Measurements from ENCODE around the gene LHPP.
"Not testable (repeated sequence)": the region's sequence is repeated elsewhere in the genome, so short reads cannot be mapped to it uniquely, and the experiment has no call there.

LHPP gene

GRCh38 chr10:124610186-124610585 lies 148.6 kb downstream of the LHPP start:
- not testable (repeated sequence) for H3K4me3 ChIP-seq (ENCODE audit: insufficient read depth in 1 of 2, low read depth in 1 of 2, low read length in 2 of 2); H4K8ac ChIP-seq (ENCODE audit: low read length); H3K27me3 ChIP-seq (ENCODE audit: control insufficient read depth in 1 of 2, insufficient read depth in 1 of 2, low read length in 2 of 2); H2BK5ac ChIP-seq (ENCODE audit: low read depth, low read length, poor library complexity, severe bottlenecking); H4K91ac ChIP-seq (ENCODE audit: low read length); H3K18ac ChIP-seq (ENCODE audit: low read depth in 1 of 2, low read length in 2 of 2); H3K9ac ChIP-seq (ENCODE audit: low read length); H3K23ac ChIP-seq (ENCODE audit: low read length in 2 of 2); H2BK120ac ChIP-seq (ENCODE audit: low read depth, low read length); H3K79me1 ChIP-seq (replicated peaks; ENCODE audit: low read length, poor library complexity, severe bottlenecking); H3K4me2 ChIP-seq (ENCODE audit: low read length, poor library complexity, severe bottlenecking); H3K36me3 ChIP-seq (ENCODE audit: control insufficient read depth in 1 of 2, insufficient read depth in 2 of 2, low read depth in 1 of 2, low read length in 2 of 2); H2BK15ac ChIP-seq (ENCODE audit: low read depth, poor library complexity, severe bottlenecking); DNase-seq; H3K14ac ChIP-seq (ENCODE audit: low read length in 2 of 2); H3K4ac ChIP-seq (ENCODE audit: low read depth in 1 of 2, low read length in 2 of 2); H2AFZ ChIP-seq (ENCODE audit: low read depth, low read length); H2BK12ac ChIP-seq (ENCODE audit: low read length in 2 of 2); H3K4me1 ChIP-seq (ENCODE audit: control insufficient read depth, insufficient read depth, low read depth, low read length); H3K27ac ChIP-seq (ENCODE audit: low read length, poor library complexity, severe bottlenecking); H3K9me3 ChIP-seq (ENCODE audit: control insufficient read depth, low read length); H2AK5ac ChIP-seq (ENCODE audit: low read length, severe bottlenecking)
- 92% methylated on average over 14 of the region's 19 CpGs for WGBS

DNA sequence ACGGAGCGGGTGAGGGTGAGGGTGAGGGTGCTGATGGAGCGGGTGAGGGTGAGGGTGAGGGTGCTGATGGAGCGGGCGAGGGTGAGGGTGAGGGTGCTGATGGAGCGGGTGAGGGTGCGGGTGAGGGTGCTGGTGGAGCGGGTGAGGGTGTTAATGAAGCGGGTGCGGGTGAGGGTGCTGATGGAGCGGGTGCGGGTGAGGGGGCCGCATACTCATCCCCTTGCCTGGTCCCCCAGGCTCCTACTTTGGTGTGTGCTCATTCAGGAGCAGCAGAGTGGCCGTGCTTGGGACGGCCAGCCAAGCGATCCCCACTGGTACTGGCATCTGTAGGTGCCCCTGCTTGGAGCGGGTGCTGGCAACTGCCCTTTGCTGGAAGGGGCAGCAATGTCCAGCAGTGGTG lies 149.2 kb downstream of the LHPP start:
- not testable (repeated sequence) for H2AFZ ChIP-seq (ENCODE audit: low read depth, low read length); H3K14ac ChIP-seq (ENCODE audit: low read length in 2 of 2); H4K8ac ChIP-seq (ENCODE audit: low read length); H2BK15ac ChIP-seq (ENCODE audit: low read depth, poor library complexity, severe bottlenecking); H3K27me3 ChIP-seq (ENCODE audit: control insufficient read depth in 1 of 2, insufficient read depth in 1 of 2, low read length in 2 of 2); H3K27ac ChIP-seq (ENCODE audit: low read length, poor library complexity, severe bottlenecking); H2BK12ac ChIP-seq (ENCODE audit: low read length in 2 of 2); DNase-seq; H4K91ac ChIP-seq (ENCODE audit: low read length); H3K4me1 ChIP-seq (ENCODE audit: control insufficient read depth, insufficient read depth, low read depth, low read length); H2BK120ac ChIP-seq (ENCODE audit: low read depth, low read length); H2BK5ac ChIP-seq (ENCODE audit: low read depth, low read length, poor library complexity, severe bottlenecking); H3K9ac ChIP-seq (ENCODE audit: low read length); H2AK5ac ChIP-seq (ENCODE audit: low read length, severe bottlenecking); H3K18ac ChIP-seq (ENCODE audit: low read depth in 1 of 2, low read length in 2 of 2); H3K4ac ChIP-seq (ENCODE audit: low read depth in 1 of 2, low read length in 2 of 2); H3K36me3 ChIP-seq (ENCODE audit: control insufficient read depth in 1 of 2, insufficient read depth in 2 of 2, low read depth in 1 of 2, low read length in 2 of 2); H3K4me3 ChIP-seq (ENCODE audit: insufficient read depth in 1 of 2, low read depth in 1 of 2, low read length in 2 of 2); H3K79me1 ChIP-seq (replicated peaks; ENCODE audit: low read length, poor library complexity, severe bottlenecking); H3K9me3 ChIP-seq (ENCODE audit: control insufficient read depth, low read length); H3K4me2 ChIP-seq (ENCODE audit: low read length, poor library complexity, severe bottlenecking); H3K23ac ChIP-seq (ENCODE audit: low read length in 2 of 2)
- 86% methylated on average over 8 of the region's 17 CpGs for WGBS

- H2BK12ac ChIP-seq (ENCODE audit: low read length in 2 of 2) = no peak overlapping the region
- H2BK5ac ChIP-seq (ENCODE audit: low read depth, low read length, poor library complexity, severe bottlenecking) = no peak overlapping the region
- no peak overlapping the region for H2AK5ac ChIP-seq (ENCODE audit: low read length, severe bottlenecking)
- H3K4me2 ChIP-seq (ENCODE audit: low read length, poor library complexity, severe bottlenecking) = no peak overlapping the region
- H3K23ac ChIP-seq (ENCODE audit: low read length in 2 of 2) = no peak overlapping the region
- H3K4me3 ChIP-seq (ENCODE audit: insufficient read depth in 1 of 2, low read depth in 1 of 2, low read length in 2 of 2) = no peak overlapping the region
- H3K4ac ChIP-seq (ENCODE audit: low read depth in 1 of 2, low read length in 2 of 2) = no peak overlapping the region
- no peak overlapping the region for H3K9ac ChIP-seq (ENCODE audit: low read length)
- H3K9me3 ChIP-seq (ENCODE audit: control insufficient read depth, low read length) = no peaks in the 10 kb centered on the region
- H3K14ac ChIP-seq (ENCODE audit: low read length in 2 of 2) = no peak overlapping the region
- H2BK120ac ChIP-seq (ENCODE audit: low read depth, low read length) = no peak overlapping the region
- H2AFZ ChIP-seq (ENCODE audit: low read depth, low read length) = no peak overlapping the region
- DNase-seq = no peak
- no peak overlapping the region for H4K91ac ChIP-seq (ENCODE audit: low read length)
- WGBS = 87% methylated on average over 11 of the region's 11 CpGs
- peaks cover 9% of the 10 kb centered on the region for H3K4me1 ChIP-seq (ENCODE audit: control insufficient read depth, insufficient read depth, low read depth, low read length)
- H3K36me3 ChIP-seq (ENCODE audit: control insufficient read depth in 1 of 2, insufficient read depth in 2 of 2, low read depth in 1 of 2, low read length in 2 of 2) = peaks cover 0 to 8% of the 10 kb centered on the region in 2 experiments
- no peak overlapping the region for H3K18ac ChIP-seq (ENCODE audit: low read depth in 1 of 2, low read length in 2 of 2)
- H4K8ac ChIP-seq (ENCODE audit: low read length) = no peak overlapping the region
- H3K79me1 ChIP-seq (replicated peaks; ENCODE audit: low read length, poor library complexity, severe bottlenecking) = no peaks in the 10 kb centered on the region
- no peak overlapping the region for H2BK15ac ChIP-seq (ENCODE audit: low read depth, poor library complexity, severe bottlenecking)
- no peak overlapping the region for H3K27ac ChIP-seq (ENCODE audit: low read length, poor library complexity, severe bottlenecking)
- H3K27me3 ChIP-seq (ENCODE audit: control insufficient read depth in 1 of 2, insufficient read depth in 1 of 2, low read length in 2 of 2) = no peaks in the 10 kb centered on the region
Measured at GRCh38 chr10:124611738-124612137, 150.1 kb downstream of the LHPP start.

DNA sequence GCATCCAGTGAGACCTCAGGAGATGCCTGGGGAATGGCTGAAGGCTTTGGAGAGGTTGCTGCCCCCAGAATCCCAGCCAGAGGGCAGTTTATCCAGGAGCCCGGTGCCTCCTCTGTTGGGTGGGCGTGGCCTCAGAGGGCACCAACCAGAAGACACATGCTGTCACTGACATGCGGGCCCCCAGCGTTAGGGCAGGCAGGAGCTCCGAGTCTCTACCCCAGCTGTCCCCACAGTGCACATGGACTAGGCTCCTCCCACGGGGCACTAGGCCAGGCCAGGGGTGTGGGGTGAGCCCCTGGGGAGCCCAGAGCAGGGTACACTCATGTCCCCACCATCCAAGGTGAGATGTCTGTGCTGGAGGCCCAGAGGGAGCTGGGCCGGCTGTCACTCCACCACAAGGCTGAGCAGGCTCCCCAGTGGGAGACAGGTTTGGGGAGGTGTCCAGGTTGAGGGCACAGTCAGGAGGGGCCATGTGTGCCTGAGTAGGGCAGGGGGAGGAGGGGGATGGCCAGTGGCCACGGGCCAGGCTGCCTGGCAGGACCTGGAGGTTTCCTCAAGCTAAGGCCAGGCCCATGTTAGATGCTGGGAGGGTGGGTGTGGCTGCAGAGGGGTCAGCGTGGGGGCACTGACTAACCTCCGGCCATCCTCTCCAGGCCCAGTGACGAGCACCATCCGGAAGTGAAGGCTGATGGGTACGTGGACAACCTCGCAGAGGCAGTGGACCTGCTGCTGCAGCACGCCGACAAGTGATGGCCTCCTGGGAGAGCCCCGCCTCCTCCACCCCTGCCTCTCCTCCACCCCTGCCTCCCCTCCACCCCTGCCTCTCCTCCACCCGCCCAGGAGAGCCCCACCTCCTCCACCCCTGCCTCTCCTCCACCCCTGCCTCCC lies 151.2 kb downstream of the LHPP start:
- H2BK15ac ChIP-seq (ENCODE audit: low read depth, poor library complexity, severe bottlenecking) = no peak overlapping the region
- H3K27me3 ChIP-seq (ENCODE audit: control insufficient read depth in 1 of 2, insufficient read depth in 1 of 2, low read length in 2 of 2) = no peaks in the 10 kb centered on the region
- no peak overlapping the region for H2AFZ ChIP-seq (ENCODE audit: low read depth, low read length)
- H3K27ac ChIP-seq (ENCODE audit: low read length, poor library complexity, severe bottlenecking) = no peak overlapping the region
- no peak overlapping the region for H2AK5ac ChIP-seq (ENCODE audit: low read length, severe bottlenecking)
- peaks cover 0 to 17% of the 10 kb centered on the region in 2 experiments for H3K36me3 ChIP-seq (ENCODE audit: control insufficient read depth in 1 of 2, insufficient read depth in 2 of 2, low read depth in 1 of 2, low read length in 2 of 2)
- no peak overlapping the region for H2BK12ac ChIP-seq (ENCODE audit: low read length in 2 of 2)
- H2BK5ac ChIP-seq (ENCODE audit: low read depth, low read length, poor library complexity, severe bottlenecking) = no peak overlapping the region
- no peak overlapping the region for H3K4me3 ChIP-seq (ENCODE audit: insufficient read depth in 1 of 2, low read depth in 1 of 2, low read length in 2 of 2)
- no peak overlapping the region for H3K4me2 ChIP-seq (ENCODE audit: low read length, poor library complexity, severe bottlenecking)
- no peaks in the 10 kb centered on the region for H3K79me1 ChIP-seq (replicated peaks; ENCODE audit: low read length, poor library complexity, severe bottlenecking)
- DNase-seq = peak; percentile 14
- H3K14ac ChIP-seq (ENCODE audit: low read length in 2 of 2) = no peak overlapping the region
- H3K4ac ChIP-seq (ENCODE audit: low read depth in 1 of 2, low read length in 2 of 2) = no peak overlapping the region
- WGBS = 75% methylated on average over 18 of the region's 18 CpGs
- H4K8ac ChIP-seq (ENCODE audit: low read length) = no peak overlapping the region
- no peak overlapping the region for H3K23ac ChIP-seq (ENCODE audit: low read length in 2 of 2)
- no peak overlapping the region for H4K91ac ChIP-seq (ENCODE audit: low read length)
- H3K9me3 ChIP-seq (ENCODE audit: control insufficient read depth, low read length) = no peaks in the 10 kb centered on the region
- no peak overlapping the region for H3K9ac ChIP-seq (ENCODE audit: low read length)
- H2BK120ac ChIP-seq (ENCODE audit: low read depth, low read length) = no peak overlapping the region
- H3K18ac ChIP-seq (ENCODE audit: low read depth in 1 of 2, low read length in 2 of 2) = peak overlapping the region in 1 of 2 experiments; percentile 21
- H3K4me1 ChIP-seq (ENCODE audit: control insufficient read depth, insufficient read depth, low read depth, low read length) = peaks cover 13% of the 10 kb centered on the region
